Inferior parietal cortex (tissue), 1 donor: ENCODE measurements around the gene ADGRG4.
"Not testable (repeated sequence)": the region's sequence is repeated elsewhere in the genome, so short reads cannot be mapped to it uniquely, and the experiment has no call there.

Experiments used
- DNase-seq: peaks from one replicate; pipeline ENCODE4 v3.0.0-alpha.2; 2016; ENCODE audit errors: extremely low spot score

Gene ADGRG4

DNA sequence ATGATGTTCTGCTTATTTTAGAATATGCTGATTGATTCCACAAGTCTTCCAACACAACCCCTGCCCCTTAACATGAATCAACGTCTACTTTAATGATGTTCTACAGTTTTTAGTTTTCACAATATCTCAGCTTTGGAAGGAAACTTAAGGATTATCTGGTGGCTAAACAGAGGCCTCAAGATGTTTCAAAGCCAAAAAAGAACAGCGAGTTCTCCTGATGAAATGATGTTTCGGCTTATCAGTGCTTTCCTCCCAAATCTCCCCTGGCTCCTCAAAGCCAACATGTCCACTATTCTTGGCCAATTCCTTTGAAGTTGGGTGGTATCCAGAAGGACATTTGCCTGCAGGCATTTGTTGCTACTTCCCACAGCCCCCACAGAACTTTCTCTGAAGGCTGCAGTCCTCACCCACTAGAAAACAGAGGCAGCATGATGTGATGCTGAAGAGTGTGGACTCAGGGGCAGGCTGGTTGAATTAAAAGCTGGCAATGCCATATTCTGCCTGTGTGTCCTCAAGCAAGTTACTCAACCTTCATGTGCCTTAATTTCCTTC lies 87.3 kb downstream of the ADGRG4 start:
- no peak for DNase-seq

DNA sequence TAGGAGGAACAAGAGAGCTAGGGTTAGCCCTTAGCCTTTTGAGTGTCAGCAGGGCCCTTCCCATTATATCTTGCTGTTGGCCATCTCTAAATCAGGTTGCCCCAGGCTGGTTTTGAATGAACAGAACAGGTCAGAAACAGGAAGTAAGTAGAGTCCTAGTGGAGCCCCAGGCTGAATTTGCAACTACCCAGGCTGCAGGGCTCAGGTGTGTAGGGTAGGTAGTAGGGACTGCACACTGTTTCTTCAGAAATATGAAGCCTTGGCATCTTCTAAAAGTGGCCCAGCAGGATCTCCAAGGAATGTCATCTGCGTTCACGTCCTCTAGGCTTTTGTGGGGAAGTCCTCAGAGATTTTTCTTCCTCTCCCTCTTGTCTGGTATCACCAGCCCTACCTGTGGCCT lies 90.2 kb downstream of the ADGRG4 start:
- DNase-seq, result no peak

DNA sequence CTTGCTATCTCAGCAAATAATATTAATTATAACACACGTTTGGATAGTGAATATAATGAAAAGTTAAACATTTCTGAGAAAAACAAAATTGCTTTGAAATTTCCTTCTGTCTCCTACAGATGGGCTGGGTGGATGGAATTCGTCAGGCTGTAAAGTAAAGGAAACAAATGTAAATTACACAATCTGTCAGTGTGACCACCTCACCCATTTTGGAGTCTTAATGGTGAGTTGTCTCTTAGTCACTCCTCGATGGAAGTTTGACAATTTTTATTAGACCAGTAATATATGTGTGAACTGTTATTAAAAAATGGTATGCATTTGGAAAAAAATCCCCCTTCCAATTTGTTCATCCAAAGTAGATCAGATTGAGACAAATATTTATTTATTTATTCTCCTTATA lies 94.5 kb downstream of the ADGRG4 start:
- DNase-seq, result no peak

DNA sequence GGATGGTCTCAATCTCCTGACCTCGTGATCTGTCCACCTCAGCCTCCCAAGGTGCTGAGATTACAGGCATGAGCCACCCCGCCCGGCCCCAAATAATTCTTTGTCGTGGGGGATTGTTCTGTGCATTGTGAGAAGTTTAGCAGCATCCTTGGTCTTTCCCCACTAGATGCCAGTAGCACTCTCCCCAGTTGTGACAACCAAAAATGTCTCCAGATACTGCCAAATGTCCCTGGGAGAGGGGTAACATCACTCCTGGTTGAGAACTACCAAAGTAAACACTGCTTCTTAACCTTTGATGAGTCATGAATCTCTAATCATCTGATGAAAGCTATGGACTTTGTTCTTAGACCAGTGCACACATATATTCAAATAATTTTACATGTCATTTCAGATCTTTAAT lies 96.2 kb downstream of the ADGRG4 start:
- no peak for DNase-seq

DNA sequence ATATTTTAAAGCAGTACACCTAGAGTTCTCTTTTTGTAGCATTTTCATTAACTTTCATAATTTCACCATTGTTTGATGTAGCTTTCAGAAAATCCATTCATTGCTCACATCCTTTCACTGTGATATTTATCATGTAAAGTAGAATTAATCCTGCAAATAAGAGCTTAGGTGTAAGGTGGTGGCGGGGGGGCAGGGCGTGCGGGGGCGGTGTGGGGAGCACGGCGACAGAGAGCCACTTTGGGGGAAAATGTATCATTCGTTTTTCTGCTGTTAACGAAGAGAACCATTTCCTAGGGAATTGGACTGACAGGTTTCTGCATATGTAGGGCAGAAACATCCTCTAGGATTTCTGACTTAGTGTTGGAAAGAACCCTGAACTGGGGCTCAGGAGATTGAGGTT lies 104.4 kb downstream of the ADGRG4 start:
- no peak for DNase-seq

DNA sequence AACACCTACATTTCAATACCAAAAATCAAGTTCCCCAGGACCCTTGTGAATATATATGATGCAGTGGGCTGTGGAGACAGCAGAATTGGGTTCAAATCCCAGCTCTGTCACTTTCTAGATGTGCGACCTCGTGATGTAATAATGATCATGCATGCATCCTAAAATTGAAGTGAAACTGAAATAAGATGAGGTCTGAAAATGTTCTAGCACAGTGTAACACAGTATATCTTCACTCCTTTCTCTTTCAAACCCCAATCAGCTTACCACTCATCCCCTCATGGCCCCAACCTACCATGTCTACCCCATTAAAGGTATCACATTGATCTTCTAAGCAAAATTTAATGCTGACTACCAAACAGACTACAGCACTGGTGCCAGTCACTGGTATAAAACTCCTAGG lies 117.0 kb downstream of the ADGRG4 start:
- DNase-seq, result no peak

DNA sequence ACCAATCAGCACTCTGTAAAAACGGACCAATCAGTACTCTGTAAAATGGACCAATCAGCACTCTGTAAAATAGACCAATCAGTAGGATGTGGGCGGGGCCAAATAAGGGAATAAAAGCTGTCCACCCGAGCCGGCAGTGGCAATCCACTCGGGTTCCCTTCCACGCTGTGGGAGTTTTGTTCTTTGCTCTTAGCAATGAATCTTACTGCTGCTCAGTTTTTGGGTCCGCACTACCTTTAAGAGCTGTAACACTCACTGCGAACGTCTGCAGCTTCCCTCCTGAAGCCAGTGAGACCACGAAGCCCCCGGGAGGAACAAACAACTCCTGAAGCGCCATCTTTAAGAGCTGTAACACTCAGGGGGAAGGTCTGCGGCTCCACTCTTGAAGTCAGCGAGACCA lies 120.6 kb downstream of the ADGRG4 start:
- DNase-seq, result no peak

DNA sequence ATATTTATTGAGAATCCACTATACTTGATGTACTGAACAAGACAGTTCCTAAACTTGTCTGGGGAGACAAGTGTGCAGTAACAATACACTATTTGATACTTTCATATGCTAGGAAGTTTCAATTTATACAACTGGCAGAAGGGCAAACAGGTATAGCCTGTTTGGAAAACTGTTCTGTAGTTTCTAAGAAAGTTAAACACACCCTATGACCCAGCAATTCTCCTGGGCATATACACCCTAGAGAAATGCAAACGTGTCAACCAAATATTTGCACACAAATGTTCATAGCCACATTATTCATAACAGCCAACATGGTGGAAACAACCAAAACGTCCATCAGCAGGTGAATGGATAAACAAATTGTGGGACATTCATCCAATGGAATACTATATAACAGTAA lies 123.0 kb downstream of the ADGRG4 start:
- no peak for DNase-seq

DNA sequence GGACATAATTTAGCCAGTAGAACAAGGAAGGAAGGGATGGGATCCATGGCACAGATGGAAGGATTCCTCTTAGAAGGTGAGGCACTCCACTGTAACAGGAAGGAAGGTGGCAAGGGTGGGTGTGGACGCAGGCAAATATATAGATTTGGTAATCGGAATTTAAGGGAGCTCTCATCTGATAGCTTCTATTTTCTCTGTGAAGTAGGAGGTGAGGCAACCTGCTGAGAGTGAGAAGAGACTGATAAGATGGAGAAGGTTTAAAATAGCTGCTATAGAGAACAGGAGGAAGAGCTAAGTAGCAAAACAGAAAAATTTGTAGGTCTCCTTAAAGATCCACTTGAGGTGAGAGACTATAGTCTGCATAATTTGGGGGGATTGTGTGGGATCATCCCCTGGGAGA lies 125.2 kb downstream of the ADGRG4 start:
- DNase-seq, result no peak

DNA sequence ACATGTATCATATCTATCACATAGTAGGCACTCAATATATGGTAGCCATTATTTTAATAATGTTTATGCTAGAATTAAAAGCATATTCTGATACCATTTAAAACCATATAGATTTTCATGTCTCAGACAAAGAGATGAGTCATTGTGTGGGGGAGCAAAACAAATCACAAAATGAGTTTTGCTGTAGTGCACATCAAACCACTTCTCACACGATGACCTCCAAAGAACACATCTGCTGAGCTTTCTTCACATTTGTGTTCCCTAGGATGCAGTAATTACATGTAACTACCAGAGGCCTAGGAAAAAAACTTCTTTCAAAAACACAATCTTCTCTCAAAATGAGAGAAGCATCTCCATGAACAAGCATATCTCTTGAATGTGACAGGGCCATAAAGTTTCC lies 130.9 kb downstream of the ADGRG4 start:
- no peak for DNase-seq

DNA sequence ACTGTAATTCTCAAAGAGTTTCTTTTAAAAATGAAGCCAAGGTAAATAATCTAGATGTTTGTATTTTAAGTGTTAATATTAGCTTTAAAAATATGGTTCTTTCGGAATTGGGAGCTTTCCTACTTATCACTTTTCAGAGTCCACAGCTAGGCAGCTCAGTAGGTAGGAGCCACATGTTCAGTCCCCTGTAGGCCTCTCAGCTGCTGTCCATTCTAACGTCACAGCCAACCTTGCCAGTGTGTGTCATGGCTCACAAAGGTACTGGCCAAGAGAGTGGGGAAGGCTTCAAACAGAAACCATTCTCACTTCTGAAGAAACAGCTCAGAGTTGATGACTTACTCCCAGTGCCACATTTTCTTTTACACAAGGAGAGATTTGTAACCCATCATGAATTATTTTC lies 137.0 kb downstream of the ADGRG4 start:
- no peak for DNase-seq

DNA sequence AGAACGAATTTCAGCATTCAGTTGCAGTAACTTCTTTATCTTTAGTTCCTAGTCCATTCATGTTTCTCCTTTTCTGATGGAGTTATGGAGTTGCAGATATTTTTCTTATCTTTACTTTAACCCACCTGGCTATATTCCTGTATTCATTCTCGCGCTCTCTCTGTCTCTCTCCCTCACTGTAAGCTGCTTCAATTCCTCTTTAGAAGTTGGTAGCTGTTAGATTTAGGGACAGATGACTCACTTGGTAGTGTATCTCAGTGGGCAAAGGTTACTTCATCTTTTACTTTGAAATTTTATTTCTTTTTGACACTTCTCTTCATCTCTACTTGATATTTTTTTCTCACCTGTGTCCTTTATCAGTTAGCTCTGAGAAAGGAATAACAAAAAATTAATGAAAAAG lies 137.4 kb downstream of the ADGRG4 start:
- DNase-seq, result no peak

DNA sequence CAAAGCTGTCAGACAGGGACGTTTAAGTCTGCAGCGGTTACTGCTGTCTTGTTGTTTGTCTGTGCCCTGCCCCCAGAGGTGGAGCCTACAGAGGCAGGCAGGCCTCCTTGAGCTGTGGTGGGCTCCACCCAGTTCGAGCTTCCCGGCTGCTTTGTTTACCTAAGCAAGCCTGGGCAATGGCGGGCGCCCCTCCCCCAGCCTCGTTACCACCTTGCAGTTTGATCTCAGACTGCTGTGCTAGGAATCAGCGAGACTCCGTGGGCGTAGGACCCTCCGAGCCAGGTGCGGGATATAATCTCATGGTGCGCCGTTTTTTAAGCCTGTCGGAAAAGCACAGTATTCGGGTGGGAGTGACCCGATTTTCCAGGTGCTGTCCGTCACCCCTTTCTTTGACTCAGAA lies 144.9 kb downstream of the ADGRG4 start:
- DNase-seq, result not testable (repeated sequence)

DNA sequence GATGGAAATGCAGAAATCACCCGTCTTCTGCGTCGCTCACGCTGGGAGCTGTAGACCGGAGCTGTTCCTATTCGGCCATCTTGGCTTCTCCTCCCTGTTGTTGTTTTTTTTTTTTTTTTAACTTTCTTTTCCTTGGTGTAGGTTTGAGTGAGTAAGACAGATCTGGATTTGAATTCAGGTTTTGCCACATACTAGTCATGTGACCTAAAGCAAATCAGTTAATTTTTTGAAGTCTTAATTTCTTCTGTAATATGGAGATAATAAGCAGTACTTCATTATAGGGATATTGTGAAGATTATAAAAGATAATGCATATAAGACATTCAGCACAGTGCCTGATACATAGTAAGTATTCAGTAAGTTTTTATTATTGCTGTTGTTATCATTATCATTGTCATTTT lies 145.4 kb downstream of the ADGRG4 start:
- no peak for DNase-seq

DNA sequence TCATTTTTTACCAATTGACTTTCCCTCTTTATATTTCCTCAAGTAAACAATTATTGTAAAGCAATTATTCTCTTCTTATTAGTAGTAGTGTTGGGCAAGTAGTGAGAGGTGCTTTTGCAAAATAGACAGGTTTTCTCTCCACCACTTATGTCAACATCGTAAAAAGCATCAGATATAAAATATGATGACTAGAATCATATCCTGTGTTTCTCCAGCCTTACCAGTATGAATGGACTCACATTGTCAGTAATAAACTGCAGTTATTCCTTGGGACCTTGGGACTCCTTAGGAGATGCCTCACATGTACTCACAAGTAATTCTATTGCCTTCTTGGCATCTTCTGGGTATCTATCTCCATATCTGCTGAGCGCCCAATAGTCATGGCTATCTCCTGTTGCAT lies 146.5 kb downstream of the ADGRG4 start:
- no peak for DNase-seq

DNA sequence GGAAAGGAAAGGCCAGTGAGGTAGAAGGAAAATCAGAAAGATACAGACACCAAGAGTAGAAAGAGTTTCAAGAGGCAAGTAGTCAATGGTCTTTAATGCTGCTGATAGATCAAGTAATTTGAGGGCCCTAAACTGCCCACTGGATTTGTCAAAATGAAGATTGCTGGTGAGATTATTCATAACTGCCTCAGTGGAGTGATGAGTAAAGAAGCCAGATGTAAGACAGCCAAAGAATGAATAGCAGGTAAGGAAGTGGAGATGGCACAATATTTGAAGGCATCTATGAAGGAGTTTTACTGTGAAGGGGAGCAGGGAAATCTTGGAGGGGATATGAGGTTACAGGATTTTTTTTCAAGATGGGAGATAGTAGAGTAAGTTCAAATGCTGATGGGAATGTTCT lies 147.2 kb downstream of the ADGRG4 start:
- DNase-seq, result no peak

DNA sequence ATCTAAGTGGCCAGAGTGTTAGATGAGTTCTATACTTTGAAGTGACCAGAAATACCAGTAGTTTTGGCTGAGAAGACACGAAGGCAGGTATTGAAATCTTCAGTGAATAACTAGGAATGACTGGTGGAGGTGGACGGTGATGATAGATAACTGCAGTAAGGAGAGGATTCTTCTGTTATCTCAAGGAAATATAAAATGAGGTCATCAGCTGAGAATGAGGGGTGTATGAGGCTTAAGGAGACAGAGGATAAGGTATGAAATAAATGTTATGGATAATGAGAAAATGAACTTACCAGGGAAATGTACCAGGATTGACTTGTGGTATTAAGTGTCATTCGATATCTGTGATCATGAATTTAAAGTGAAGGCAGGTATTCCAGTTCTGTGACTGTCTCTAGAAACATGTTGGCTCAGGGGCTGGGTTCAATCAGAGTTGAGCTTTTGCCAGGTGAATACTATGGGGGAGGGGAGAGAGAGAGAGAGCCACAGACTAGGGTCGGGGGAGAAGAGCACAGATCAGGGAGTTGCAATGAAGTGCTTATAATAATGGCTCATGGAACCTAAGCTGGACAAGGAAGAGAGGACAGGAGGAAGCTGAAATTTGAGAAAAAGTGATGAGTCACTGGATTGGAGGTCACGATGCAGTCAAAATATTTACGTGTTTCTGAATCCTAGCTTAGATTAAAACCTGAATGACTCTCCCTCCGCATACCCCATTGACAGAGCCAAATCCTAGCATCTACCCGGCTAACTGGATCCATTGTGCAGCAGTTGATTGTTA lies 149.5 kb downstream of the ADGRG4 start:
- no peak for DNase-seq

DNA sequence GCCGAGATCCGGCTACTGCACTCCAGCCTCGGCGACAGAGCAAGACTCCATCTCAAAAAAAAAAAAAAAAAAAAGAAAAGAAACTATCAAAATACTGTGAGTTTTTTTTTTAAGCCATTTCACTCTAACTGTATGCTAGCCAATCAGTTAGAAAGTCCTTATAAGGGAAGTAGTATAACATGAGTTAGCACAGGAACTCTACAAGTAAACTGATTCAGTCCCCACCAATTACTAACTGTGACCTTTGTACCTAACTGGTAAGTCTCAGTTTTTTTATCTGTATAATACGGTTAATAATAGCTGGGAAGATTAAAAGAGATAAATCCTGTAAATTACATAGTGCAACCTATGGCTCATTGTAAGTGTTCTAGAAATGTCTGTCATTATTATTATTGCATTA lies 151.9 kb downstream of the ADGRG4 start:
- DNase-seq, result no peak

DNA sequence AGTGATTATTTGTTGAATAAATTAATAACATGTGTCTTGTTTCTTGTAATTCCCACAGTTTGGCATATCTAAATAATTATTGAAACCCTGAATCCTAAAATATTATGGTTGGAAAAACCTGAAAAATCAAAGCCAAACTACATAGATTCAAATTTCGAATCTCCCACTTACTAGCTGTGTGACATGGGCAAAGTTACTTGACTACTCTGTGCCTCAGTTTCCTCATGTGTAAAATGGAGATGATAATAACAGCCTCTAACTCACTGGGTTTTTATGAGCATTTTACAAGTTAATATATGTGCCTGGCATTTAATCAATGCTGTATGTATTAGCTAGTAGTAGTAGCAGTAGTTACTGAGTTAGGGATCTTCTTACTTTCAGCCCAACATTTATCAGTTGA lies 152.4 kb downstream of the ADGRG4 start:
- DNase-seq, result no peak

DNA sequence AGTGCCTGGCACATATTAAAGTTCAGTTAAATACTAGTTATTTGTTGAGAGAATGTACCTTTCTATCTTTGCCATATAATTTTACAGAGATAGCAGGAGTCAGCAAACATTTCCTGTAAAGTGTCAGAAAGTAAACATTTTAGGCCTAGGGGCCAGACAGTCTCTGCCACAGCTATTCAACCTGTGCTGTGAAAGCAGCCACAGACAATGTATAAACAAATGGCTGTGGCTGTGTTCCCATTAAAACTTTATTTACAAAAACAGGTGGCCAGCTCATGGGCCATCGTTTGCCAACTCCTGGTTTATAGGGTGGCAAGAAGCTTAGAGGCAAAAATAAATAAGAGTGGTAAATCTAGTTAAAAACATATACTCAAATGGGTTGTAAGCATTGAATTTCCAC lies 153.0 kb downstream of the ADGRG4 start:
- DNase-seq, result no peak

DNA sequence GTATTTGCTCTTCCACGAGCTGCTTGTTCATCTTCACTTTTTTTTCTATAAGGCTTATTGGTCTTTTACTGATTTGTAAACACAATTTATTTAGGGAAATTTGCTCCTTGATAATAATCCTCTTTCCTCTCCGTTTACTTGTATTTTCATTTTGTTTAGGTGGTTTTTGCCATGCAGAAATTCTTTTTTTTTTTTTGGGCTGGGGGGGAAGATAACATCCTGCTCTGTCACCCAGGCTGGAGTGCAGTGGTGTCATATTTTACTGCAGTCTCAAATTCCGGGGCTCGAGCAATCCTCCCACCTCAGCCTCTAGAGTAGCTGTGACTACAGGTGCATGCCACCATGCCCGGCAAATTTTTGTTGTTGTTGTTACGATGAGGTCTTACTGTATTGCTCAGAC lies 155.4 kb downstream of the ADGRG4 start:
- DNase-seq, result no peak

DNA sequence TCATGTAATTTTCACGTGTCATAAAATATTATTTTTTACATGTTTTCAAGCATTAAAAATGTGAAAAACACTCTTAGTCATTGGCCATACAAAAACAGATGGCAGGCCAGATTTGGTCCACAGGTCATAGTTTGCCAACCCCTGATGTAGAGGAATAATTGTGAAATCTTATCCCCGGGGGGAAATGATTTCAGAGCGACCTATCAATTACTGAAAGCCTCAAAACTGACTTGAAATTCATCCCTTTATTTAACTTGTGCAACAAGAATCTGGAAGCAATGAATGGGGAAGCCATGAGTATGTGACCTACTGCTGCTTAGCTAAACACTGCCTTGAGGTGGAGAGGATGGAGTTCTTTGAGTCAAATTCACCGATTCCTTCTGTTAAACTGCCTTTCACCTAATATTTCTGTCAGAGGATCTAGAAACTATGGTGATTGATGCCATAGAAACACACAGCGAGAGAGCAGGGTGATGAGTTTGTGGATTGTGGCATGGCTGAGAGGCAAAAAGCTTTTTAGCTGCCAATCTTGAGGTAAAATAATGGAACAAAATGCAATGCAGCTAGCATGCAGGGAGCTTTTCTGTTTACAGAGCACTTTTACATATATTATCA lies 156.6 kb downstream of the ADGRG4 start:
- DNase-seq, result no peak

DNA sequence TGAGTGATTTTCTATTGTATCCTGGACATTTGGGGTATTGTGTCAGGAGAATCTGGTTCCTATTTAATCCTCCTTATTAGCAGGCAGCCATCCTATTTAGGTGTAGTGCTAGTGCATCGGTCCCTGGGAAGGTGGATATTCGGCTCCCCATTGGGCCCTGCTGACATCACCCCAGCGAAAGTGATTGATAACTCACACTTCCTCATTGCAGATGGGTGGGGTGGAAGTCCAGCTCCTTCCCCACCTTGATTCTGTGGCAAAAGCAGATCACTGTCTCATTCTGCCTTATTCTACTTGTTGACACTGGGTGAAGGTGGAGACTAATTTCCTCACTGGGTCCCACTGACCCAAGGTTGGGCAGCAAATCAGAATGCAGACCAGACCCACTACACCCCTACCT lies 163.8 kb downstream of the ADGRG4 start:
- no peak for DNase-seq
